ENCODE data around the gene RGS9. TPM values are rescaled to one million over a fixed set of nuclear protein-coding genes. Genes with fewer than 3 reads are reported as not detected.

The RGS9 gene
- total and polyA plus RNA-seq, 2 donors, result 9.0 to 9.4 TPM

GRCh38 chr17:65122836-65123756 lies 14.1 kb upstream of the RGS9 start:
- 6% methylated on average over 55 of the region's 55 CpGs for WGBS

DNA sequence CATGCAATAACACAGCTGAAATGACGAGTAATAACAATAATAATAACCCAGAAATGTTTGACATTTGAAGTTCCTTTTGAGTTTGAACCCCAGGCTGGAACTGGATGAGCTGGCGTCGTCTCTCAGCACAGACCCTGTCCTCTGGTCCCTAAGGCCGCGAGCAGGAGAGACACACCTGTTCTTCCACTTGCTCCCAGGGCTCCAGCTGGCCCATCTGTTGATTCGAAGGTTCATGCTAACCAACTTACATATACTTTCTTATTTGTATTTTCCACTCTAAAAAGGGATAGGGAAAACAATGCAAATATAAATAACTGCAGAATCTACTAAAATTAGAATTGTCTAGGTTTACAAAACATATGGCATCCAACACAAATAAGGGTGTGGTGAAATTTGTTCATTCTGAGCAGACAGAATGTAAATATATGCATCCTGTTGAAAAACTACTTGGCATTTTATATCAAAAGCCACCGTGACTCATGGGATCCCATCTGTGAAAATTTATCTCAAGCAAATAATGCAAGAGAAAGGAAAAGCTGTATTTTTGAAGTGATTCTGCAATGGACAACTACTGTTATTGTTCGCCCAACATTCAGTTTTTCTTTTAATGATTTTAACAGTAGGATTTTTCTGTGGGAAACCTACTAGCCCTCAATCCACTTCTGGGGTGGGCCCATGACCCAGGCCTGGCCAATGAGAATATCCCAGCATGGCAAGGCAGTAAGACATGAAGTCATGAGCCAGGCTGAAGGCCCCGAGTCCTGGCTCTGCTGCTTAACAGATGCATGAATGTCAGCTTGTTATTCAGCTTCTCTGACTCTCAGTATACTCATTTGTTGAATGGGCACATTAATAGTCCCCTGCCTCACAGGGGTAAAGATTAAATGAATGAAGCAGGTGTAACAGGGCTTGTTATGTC lies 13.2 kb upstream of the RGS9 start:
- DNase-seq (ENCODE audit: extremely low spot score), result no peak
- Histone ChIP-seq H3K36me3 (ENCODE audit: insufficient read depth) (no peaks in the 10 kb centered on the region), H3K4me1 (ENCODE audit: insufficient read depth) (no peaks in the 10 kb centered on the region), H3K27ac (ENCODE audit: low read depth) (no peak overlapping the region), H3K4me3 (ENCODE audit: low read depth, low read length) (no peak overlapping the region)
- WGBS, result 70% methylated on average over 9 of the region's 9 CpGs

More at GRCh38 chr17:65122836-65123756, 14.1 kb upstream of the RGS9 start:
- no peaks in the 10 kb centered on the region for H3K36me3 ChIP-seq (ENCODE audit: insufficient read depth)
- peak; percentile 79 for DNase-seq (ENCODE audit: extremely low spot score)
- peak overlapping the region; percentile 80 for H3K27ac ChIP-seq (ENCODE audit: low read depth)
- H3K4me3 ChIP-seq (ENCODE audit: low read depth, low read length), result peak overlapping the region; percentile 64
- H3K4me1 ChIP-seq (ENCODE audit: insufficient read depth), result no peaks in the 10 kb centered on the region

DNA sequence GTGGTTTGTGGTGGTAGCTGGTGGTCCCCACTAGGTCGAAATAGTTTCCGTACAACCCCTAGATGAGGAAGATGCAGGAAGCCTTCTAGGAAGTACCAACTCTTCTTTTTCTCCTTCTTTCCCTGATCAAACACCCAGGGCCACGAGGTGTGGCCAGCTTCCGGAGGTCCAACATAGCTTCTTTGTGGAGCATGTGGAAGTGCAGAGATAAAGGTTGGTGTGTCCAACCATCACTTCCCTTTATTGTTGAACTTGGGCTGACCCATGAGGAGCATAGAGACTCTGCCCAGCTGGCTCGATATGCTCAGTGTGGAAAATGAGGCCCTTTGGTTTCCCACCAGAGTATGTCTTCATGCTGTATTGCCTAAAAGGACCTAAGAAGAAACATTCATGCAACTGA lies 6.3 kb upstream of the RGS9 start:
- no peak for DNase-seq (ENCODE audit: extremely low spot score)
- 59% methylated on average over 5 of the region's 5 CpGs for WGBS
- no peaks in the 10 kb centered on the region for H3K4me1 ChIP-seq (ENCODE audit: insufficient read depth)
- H3K27ac ChIP-seq (ENCODE audit: low read depth), result no peak overlapping the region
- no peaks in the 10 kb centered on the region for H3K36me3 ChIP-seq (ENCODE audit: insufficient read depth)
- H3K4me3 ChIP-seq (ENCODE audit: low read depth, low read length), result no peak overlapping the region

DNA sequence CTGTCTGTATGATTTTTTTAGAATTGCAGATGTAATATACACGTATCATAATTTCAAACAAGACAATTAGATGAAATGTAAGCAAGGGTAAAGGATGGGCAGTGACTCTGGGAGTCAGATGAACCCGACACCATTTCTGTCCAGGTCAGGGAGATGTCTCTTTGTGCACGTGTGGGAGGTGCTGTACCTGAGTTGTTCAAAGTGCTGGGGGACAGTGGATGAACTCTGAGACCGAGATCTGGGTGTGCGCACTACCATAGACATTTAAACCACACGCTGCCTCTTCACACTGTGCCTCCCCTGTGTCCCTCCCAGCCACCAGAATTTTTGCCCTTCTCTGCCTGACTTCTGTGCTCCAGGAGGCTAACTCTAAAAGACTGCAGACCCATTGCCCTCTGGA lies 5.9 kb upstream of the RGS9 start:
- DNase-seq (ENCODE audit: extremely low spot score), result no peak
- no peaks in the 10 kb centered on the region for H3K4me1 ChIP-seq (ENCODE audit: insufficient read depth)
- no peak overlapping the region for H3K27ac ChIP-seq (ENCODE audit: low read depth)
- H3K4me3 ChIP-seq (ENCODE audit: low read depth, low read length), result no peak overlapping the region
- WGBS, result 61% methylated on average over 6 of the region's 6 CpGs
- no peaks in the 10 kb centered on the region for H3K36me3 ChIP-seq (ENCODE audit: insufficient read depth)

- DNase-seq (ENCODE audit: extremely low spot score), result no peak
- no peak overlapping the region for H3K27ac ChIP-seq (ENCODE audit: low read depth)
- 88% methylated on average over 5 of the region's 5 CpGs for WGBS
Measured at GRCh38 chr17:65131946-65132345, 5.2 kb upstream of the RGS9 start.

DNA sequence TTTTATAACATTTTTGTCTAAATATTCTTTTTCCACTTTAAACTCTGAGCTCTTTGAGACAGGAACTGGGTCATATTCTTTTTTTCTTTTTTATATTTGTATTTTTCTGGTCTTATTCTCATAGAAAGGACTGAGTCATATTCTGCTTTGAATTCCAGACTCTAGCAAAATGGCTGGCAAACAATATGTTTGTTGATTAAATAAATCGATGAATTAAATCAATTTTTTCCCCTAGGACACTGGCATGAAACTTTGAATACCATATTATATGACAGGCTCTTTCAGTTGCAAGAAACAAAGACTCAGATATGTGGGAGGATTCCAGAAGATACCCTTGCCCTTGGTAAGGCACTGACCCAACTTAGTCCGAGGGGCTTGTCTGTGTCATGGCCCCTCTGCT lies 3.1 kb upstream of the RGS9 start:
- Histone ChIP-seq H3K4me3 (ENCODE audit: low read depth, low read length) (no peak overlapping the region), H3K36me3 (ENCODE audit: insufficient read depth) (no peaks in the 10 kb centered on the region), H3K27ac (ENCODE audit: low read depth) (no peak overlapping the region), H3K4me1 (ENCODE audit: insufficient read depth) (no peaks in the 10 kb centered on the region)
- 91% methylated on average over 2 of the region's 2 CpGs for WGBS
- DNase-seq (ENCODE audit: extremely low spot score), result no peak

More at GRCh38 chr17:65131946-65132345, 5.2 kb upstream of the RGS9 start:
- Histone ChIP-seq H3K36me3 (ENCODE audit: insufficient read depth) (no peaks in the 10 kb centered on the region), H3K4me1 (ENCODE audit: insufficient read depth) (no peaks in the 10 kb centered on the region), H3K4me3 (ENCODE audit: low read depth, low read length) (no peak overlapping the region)

DNA sequence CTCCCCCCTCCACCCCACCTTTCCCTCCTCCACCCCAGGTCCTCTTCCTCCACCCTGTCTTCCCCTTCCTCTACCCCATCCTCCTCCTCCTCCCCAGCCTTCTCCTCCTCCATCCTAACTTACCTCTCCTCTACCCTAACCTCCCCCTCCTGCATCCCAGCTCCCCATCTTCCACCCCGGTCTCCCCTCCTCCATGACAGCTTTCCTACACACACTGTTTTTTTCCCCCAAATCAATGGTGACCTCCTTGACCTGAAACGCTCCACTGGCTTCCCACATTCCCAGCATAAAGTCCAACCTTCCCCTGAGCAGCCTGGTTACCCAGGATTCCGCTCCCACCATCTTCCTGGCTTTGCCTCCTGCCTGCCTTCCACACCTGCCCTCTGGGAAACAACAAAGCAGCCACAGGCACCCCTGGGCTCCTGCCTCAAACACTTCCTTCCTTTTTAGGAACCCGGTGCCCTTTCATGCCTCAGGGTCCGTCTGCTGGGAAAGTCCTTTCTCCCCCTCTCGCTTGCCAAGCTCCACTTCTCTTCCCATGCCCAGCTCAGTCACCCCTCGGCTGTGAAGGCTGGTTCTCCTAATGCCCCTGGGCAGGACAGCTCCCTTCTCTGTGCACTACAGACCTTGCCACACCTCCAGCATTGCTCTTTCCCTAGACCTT lies 2.1 kb downstream of the RGS9 start:
- Histone ChIP-seq H3K4me3 (ENCODE audit: low read depth, low read length) (no peak overlapping the region), H3K4me1 (ENCODE audit: insufficient read depth) (no peaks in the 10 kb centered on the region), H3K36me3 (ENCODE audit: insufficient read depth) (no peaks in the 10 kb centered on the region), H3K27ac (ENCODE audit: low read depth) (no peak overlapping the region)
- WGBS, result 64% methylated on average over 7 of the region's 7 CpGs
- DNase-seq (ENCODE audit: extremely low spot score), result no peak

GRCh38 chr17:65142247-65142646 lies 5.1 kb downstream of the RGS9 start:
- Histone ChIP-seq H3K4me1 (ENCODE audit: insufficient read depth) (no peaks in the 10 kb centered on the region), H3K36me3 (ENCODE audit: insufficient read depth) (no peaks in the 10 kb centered on the region), H3K27ac (ENCODE audit: low read depth) (no peak overlapping the region), H3K4me3 (ENCODE audit: low read depth, low read length) (no peak overlapping the region)
- 81% methylated on average over 2 of the region's 2 CpGs for WGBS
- no peak for DNase-seq (ENCODE audit: extremely low spot score)

- no peak overlapping the region for H3K4me3 ChIP-seq (ENCODE audit: low read depth, low read length)
- DNase-seq (ENCODE audit: extremely low spot score), result no peak
- 63% methylated on average over 21 of the region's 21 CpGs for WGBS
- no peak overlapping the region for H3K27ac ChIP-seq (ENCODE audit: low read depth)
- H3K36me3 ChIP-seq (ENCODE audit: insufficient read depth), result no peaks in the 10 kb centered on the region
- no peaks in the 10 kb centered on the region for H3K4me1 ChIP-seq (ENCODE audit: insufficient read depth)
Measured at GRCh38 chr17:65143889-65144604, 6.9 kb downstream of the RGS9 start.

GRCh38 chr17:65145743-65146142 lies 8.6 kb downstream of the RGS9 start:
- no peak overlapping the region for H3K4me3 ChIP-seq (ENCODE audit: low read depth, low read length)
- H3K27ac ChIP-seq (ENCODE audit: low read depth), result no peak overlapping the region
- WGBS, result 81% methylated on average over 11 of the region's 11 CpGs
- H3K4me1 ChIP-seq (ENCODE audit: insufficient read depth), result no peaks in the 10 kb centered on the region
- no peaks in the 10 kb centered on the region for H3K36me3 ChIP-seq (ENCODE audit: insufficient read depth)
- DNase-seq (ENCODE audit: extremely low spot score), result no peak

- Histone ChIP-seq H3K4me1 (ENCODE audit: insufficient read depth) (no peaks in the 10 kb centered on the region), H3K36me3 (ENCODE audit: insufficient read depth) (no peaks in the 10 kb centered on the region), H3K4me3 (ENCODE audit: low read depth, low read length) (no peak overlapping the region), H3K27ac (ENCODE audit: low read depth) (no peak overlapping the region)
- 88% methylated on average over 4 of the region's 4 CpGs for WGBS
- DNase-seq (ENCODE audit: extremely low spot score), result no peak
Measured at GRCh38 chr17:65147955-65148354, 10.8 kb downstream of the RGS9 start.

- WGBS, result 84% methylated on average over 4 of the region's 4 CpGs
- H3K27ac ChIP-seq (ENCODE audit: low read depth), result no peak overlapping the region
- H3K4me3 ChIP-seq (ENCODE audit: low read depth, low read length), result no peak overlapping the region
- no peaks in the 10 kb centered on the region for H3K36me3 ChIP-seq (ENCODE audit: insufficient read depth)
- no peak for DNase-seq (ENCODE audit: extremely low spot score)
- no peaks in the 10 kb centered on the region for H3K4me1 ChIP-seq (ENCODE audit: insufficient read depth)
Measured at GRCh38 chr17:65154770-65155589, 17.8 kb downstream of the RGS9 start.
